ENCODE results near the gene NUTF2.

NUTF2 gene

DNA sequence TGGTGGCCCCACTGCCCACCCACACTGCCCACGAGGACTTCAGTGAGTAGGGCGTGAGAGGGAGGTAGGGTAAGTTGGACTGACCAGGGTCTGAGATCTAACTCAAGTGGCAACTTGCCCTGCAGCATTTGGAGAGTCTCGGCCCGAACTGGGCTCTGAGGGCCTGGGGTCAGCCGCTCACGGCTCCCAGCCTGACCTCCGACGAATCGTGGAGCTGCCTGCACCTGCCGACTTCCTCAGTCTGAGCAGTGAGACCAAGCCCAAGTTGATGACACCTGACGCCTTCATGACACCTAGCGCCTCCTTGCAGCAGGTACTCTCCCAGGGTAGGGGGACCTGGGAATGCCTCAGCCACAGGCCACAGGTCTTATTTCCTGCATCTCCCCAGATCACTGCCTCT lies 32.7 kb downstream of the NUTF2 start:
- TF ChIP-seq, protein P1, sequence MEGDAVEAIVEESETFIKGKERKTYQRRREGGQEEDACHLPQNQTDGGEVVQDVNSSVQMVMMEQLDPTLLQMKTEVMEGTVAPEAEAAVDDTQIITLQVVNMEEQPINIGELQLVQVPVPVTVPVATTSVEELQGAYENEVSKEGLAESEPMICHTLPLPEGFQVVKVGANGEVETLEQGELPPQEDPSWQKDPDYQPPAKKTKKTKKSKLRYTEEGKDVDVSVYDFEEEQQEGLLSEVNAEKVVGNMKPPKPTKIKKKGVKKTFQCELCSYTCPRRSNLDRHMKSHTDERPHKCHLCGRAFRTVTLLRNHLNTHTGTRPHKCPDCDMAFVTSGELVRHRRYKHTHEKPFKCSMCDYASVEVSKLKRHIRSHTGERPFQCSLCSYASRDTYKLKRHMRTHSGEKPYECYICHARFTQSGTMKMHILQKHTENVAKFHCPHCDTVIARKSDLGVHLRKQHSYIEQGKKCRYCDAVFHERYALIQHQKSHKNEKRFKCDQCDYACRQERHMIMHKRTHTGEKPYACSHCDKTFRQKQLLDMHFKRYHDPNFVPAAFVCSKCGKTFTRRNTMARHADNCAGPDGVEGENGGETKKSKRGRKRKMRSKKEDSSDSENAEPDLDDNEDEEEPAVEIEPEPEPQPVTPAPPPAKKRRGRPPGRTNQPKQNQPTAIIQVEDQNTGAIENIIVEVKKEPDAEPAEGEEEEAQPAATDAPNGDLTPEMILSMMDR (IDR thresholded peaks at IDR 0.05): no peak
- no peak for DNase-seq
- Histone ChIP-seq H3K27ac (no peak overlapping the region), H3K36me3 (peaks cover 74 to 84% (median 82%) of the 10 kb centered on the region in 3 donors), H3K4me1 (peaks cover 0 to 35% (median 20%) of the 10 kb centered on the region in 4 donors), H3K4me3 (no peak overlapping the region), H3K27me3 (no peaks in the 10 kb centered on the region), H3K9me3 (no peaks in the 10 kb centered on the region)
- intact Hi-C loops (cut with DNase I; ENCODE audit: low total_unique reads): no loop called here

DNA sequence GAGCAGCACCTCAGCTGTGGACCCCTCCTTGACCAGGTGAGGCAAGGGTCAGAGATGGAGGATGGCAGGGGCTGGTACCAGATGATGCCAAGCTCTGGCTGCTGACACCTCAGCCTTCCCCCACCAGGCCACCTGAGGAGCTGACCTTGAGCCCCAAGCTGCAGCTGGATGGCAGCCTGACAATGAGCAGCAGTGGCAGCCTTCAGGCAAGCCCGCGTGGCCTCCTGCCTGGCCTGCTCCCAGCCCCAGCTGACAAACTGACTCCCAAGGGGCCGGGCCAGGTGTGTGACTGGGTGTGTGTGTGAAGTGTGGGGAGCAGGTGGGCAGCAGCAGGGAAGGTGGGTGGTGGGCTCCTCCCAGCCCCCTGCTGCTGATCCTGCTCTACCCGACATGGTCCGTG lies 33.2 kb downstream of the NUTF2 start:
- no peak for DNase-seq
- peaks cover 74 to 84% (median 82%) of the 10 kb centered on the region in 3 donors for H3K36me3 ChIP-seq
- H3K27ac ChIP-seq: no peak overlapping the region
- peaks cover 0 to 35% (median 18%) of the 10 kb centered on the region in 4 donors for H3K4me1 ChIP-seq
- H3K27me3 ChIP-seq: no peaks in the 10 kb centered on the region
- TF ChIP-seq, protein P1 (IDR thresholded peaks at IDR 0.05): no peak
- intact Hi-C loops (cut with DNase I; ENCODE audit: low total_unique reads): loop anchor here (5.0 to 10.0 kb wide), 2 partner anchors 45 to 162 kb away; no protein-coding TSS in a partner anchor
- H3K4me3 ChIP-seq: no peak overlapping the region
- H3K9me3 ChIP-seq: no peaks in the 10 kb centered on the region

DNA sequence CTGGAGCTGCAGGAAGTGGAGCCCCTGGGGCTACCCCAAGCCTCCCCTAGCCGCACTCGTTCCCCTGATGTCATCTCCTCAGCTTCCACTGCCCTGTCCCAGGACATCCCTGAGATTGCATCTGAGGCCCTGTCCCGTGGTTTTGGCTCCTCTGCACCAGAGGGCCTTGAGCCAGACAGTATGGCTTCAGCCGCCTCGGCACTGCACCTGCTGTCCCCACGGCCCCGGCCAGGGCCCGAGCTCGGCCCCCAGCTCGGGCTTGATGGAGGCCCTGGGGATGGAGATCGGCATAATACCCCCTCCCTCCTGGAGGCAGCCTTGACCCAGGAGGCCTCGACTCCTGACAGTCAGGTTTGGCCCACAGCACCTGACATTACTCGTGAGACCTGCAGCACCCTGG lies 33.9 kb downstream of the NUTF2 start:
- Histone ChIP-seq H3K9me3 (no peaks in the 10 kb centered on the region), H3K4me3 (no peak overlapping the region), H3K27me3 (no peaks in the 10 kb centered on the region), H3K36me3 (peaks cover 74 to 86% (median 81%) of the 10 kb centered on the region in 3 donors), H3K27ac (no peak overlapping the region), H3K4me1 (peaks cover 0 to 33% (median 16%) of the 10 kb centered on the region in 4 donors)
- intact Hi-C loops (cut with DNase I; ENCODE audit: low total_unique reads): loop anchor here (5.0 to 10.0 kb wide), 2 partner anchors 46 to 162 kb away; no protein-coding TSS in a partner anchor
- TF ChIP-seq, protein P1 (IDR thresholded peaks at IDR 0.05): no peak
- DNase-seq: no peak

DNA sequence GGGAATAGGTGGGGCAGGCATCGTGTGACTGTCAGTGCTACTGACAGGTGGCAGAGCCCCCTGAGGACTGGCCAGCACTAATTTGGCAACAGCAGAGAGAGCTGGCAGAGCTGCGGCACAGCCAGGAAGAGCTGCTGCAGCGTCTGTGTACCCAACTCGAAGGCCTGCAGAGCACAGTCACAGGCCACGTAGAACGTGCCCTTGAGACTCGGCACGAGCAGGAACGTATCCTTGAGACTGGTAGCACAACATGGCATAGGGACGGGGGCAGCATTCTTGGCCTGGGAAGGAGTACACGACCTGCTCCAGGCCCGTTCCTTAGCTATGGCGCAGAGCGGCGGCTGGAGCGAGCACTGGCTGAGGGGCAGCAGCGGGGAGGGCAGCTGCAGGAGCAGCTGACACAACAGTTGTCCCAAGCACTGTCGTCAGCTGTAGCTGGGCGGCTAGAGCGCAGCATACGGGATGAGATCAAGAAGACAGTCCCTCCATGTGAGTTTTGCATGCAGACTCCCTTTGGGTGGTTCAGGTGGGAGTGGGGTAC lies 35.0 kb downstream of the NUTF2 start:
- Histone ChIP-seq H3K4me3 (no peak overlapping the region), H3K36me3 (peaks cover 68 to 87% (median 75%) of the 10 kb centered on the region in 3 donors), H3K4me1 (peaks cover 0 to 23% (median 11%) of the 10 kb centered on the region in 4 donors), H3K9me3 (no peaks in the 10 kb centered on the region), H3K27me3 (no peaks in the 10 kb centered on the region), H3K27ac (no peak overlapping the region)
- DNase-seq: no peak
- intact Hi-C loops (cut with DNase I; ENCODE audit: low total_unique reads): loop anchor here (2.0 to 10.0 kb wide), 3 partner anchors 47 to 161 kb away; no protein-coding TSS in a partner anchor
- TF ChIP-seq, protein P1 (IDR thresholded peaks at IDR 0.05): no peak

DNA sequence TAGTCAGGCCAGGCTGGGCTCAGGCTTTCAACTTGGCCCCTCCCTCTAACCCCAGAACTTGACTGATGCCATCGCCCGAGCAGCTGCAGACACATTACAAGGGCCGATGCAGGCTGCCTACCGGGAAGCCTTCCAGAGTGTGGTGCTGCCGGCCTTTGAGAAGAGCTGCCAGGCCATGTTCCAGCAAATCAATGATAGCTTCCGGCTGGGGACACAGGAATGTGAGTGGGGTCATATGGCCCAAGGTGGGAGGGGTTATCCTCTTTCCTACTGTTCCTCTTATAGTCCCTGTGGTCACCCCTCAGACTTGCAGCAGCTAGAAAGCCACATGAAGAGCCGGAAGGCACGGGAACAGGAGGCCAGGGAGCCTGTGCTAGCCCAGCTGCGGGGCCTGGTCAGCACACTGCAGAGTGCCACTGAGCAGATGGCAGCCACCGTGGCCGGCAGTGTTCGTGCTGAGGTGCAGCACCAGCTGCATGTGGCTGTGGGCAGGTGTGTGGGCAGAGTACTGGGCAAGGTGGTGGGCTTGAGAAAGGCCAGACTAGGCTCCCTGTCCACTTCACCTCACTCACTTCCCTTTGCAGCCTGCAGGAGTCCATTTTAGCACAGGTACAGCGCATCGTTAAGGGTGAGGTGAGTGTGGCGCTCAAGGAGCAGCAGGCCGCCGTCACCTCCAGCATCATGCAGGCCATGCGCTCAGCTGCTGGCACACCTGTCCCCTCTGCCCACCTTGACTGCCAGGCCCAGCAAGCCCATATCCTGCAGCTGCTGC lies 35.8 kb downstream of the NUTF2 start:
- intact Hi-C loops (cut with DNase I; ENCODE audit: low total_unique reads): loop anchor here (2.0 to 10.0 kb wide), 3 partner anchors 46 to 160 kb away; no protein-coding TSS in a partner anchor
- Histone ChIP-seq H3K4me3 (no peak overlapping the region), H3K9me3 (no peaks in the 10 kb centered on the region), H3K36me3 (peaks cover 59 to 84% (median 66%) of the 10 kb centered on the region in 3 donors), H3K27ac (no peak overlapping the region), H3K4me1 (peaks cover 0 to 23% (median 11%) of the 10 kb centered on the region in 4 donors), H3K27me3 (no peaks in the 10 kb centered on the region)
- DNase-seq: no peak
- TF ChIP-seq, protein P1 (IDR thresholded peaks at IDR 0.05): no peak
